ENCODE results near the gene MROH2A. TPM values are rescaled to one million over a fixed set of nuclear protein-coding genes. Genes with fewer than 3 reads are reported as not detected.

MROH2A gene
- total and polyA plus RNA-seq, 9 of the 15 experiments (the other 6 are each of a cell fraction or from before 2014, with no cell fraction given) = 0.03 TPM; not detected in 8

DNA sequence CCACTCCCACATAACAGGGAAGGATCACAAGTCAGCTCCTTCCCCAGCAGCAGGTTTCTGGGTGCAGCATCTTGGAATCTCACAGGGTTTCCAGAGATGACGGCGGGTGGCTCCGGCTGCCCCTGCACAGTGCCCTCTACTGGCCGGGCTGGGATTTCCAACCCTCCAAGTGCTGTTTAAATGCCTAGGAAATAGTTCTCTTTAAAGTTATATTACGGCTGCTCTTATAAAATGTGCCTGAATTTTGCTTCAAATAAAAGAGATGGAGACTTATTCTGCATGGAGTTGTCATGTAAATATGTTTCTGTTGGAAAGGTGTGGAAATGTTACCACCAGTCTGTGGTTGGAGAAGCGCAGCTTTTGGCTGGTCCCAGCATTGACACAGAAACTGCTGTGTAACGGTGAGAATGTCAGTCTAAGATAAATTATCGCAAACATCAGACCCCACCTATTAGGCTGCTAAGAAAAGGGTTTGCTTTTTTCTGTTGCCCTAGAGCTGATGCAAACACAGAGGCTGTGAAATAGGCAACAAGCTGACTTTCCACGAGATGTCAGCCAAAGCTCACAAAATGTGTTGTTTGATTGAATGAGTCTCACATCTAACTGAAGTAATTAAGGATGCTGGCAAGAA, 79.5 kb downstream of the MROH2A start (continued):
- TF ChIP-seq, protein P1, sequence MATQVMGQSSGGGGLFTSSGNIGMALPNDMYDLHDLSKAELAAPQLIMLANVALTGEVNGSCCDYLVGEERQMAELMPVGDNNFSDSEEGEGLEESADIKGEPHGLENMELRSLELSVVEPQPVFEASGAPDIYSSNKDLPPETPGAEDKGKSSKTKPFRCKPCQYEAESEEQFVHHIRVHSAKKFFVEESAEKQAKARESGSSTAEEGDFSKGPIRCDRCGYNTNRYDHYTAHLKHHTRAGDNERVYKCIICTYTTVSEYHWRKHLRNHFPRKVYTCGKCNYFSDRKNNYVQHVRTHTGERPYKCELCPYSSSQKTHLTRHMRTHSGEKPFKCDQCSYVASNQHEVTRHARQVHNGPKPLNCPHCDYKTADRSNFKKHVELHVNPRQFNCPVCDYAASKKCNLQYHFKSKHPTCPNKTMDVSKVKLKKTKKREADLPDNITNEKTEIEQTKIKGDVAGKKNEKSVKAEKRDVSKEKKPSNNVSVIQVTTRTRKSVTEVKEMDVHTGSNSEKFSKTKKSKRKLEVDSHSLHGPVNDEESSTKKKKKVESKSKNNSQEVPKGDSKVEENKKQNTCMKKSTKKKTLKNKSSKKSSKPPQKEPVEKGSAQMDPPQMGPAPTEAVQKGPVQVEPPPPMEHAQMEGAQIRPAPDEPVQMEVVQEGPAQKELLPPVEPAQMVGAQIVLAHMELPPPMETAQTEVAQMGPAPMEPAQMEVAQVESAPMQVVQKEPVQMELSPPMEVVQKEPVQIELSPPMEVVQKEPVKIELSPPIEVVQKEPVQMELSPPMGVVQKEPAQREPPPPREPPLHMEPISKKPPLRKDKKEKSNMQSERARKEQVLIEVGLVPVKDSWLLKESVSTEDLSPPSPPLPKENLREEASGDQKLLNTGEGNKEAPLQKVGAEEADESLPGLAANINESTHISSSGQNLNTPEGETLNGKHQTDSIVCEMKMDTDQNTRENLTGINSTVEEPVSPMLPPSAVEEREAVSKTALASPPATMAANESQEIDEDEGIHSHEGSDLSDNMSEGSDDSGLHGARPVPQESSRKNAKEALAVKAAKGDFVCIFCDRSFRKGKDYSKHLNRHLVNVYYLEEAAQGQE (IDR thresholded peaks at IDR 0.05; ENCODE audit: borderline replicate concordance) = peak; percentile 74; the same call in 1 of the 2 replicates
- TF ChIP-seq, protein P1 (CRISPR knock-in tag; IDR thresholded peaks at IDR 0.05; ENCODE audit: low read depth) = no peak
- TF ChIP-seq YY1 (IDR thresholded peaks at IDR 0.05; ENCODE audit: borderline replicate concordance in 1 of 3, control insufficient read depth in 1 of 3, extremely low read depth in 1 of 3, insufficient read depth in 3 of 3, insufficient read length in 1 of 3, insufficient replicate concordance in 2 of 3, low read depth in 1 of 3, low read length in 2 of 3) (no peak), POLR2H (tag; IDR thresholded peaks at IDR 0.05; ENCODE audit: low read depth) (no peak), HNRNPK (IDR thresholded peaks at IDR 0.05; ENCODE audit: low read depth, low read length, poor library complexity, severe bottlenecking) (no peak), SMARCA4 (IDR thresholded peaks at IDR 0.05) (peak; percentile 83), ZNF79 (CRISPR knock-in tag; IDR thresholded peaks at IDR 0.05; ENCODE audit: low read depth) (no peak), RCOR1 (IDR thresholded peaks at IDR 0.05; ENCODE audit: borderline replicate concordance in 1 of 2, low read depth in 2 of 2, low read length in 2 of 2) (peak in 1 of 2 experiments; percentile 79; a peak in 1 of 4 replicates)
- TF ChIP-seq, protein P2, sequence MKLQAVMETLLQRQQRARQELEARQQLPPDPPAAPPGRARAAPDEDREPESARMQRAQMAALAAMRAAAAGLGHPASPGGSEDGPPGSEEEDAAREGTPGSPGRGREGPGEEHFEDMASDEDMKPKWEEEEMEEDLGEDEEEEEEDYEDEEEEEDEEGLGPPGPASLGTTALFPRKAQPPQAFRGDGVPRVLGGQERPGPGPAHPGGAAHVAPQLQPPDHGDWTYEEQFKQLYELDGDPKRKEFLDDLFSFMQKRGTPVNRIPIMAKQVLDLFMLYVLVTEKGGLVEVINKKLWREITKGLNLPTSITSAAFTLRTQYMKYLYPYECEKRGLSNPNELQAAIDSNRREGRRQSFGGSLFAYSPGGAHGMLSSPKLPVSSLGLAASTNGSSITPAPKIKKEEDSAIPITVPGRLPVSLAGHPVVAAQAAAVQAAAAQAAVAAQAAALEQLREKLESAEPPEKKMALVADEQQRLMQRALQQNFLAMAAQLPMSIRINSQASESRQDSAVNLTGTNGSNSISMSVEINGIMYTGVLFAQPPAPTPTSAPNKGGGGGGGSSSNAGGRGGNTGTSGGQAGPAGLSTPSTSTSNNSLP (IDR thresholded peaks at IDR 0.05; ENCODE audit: borderline replicate concordance, low read depth, low read length) = peak; percentile 89
- TF ChIP-seq, protein P3, sequence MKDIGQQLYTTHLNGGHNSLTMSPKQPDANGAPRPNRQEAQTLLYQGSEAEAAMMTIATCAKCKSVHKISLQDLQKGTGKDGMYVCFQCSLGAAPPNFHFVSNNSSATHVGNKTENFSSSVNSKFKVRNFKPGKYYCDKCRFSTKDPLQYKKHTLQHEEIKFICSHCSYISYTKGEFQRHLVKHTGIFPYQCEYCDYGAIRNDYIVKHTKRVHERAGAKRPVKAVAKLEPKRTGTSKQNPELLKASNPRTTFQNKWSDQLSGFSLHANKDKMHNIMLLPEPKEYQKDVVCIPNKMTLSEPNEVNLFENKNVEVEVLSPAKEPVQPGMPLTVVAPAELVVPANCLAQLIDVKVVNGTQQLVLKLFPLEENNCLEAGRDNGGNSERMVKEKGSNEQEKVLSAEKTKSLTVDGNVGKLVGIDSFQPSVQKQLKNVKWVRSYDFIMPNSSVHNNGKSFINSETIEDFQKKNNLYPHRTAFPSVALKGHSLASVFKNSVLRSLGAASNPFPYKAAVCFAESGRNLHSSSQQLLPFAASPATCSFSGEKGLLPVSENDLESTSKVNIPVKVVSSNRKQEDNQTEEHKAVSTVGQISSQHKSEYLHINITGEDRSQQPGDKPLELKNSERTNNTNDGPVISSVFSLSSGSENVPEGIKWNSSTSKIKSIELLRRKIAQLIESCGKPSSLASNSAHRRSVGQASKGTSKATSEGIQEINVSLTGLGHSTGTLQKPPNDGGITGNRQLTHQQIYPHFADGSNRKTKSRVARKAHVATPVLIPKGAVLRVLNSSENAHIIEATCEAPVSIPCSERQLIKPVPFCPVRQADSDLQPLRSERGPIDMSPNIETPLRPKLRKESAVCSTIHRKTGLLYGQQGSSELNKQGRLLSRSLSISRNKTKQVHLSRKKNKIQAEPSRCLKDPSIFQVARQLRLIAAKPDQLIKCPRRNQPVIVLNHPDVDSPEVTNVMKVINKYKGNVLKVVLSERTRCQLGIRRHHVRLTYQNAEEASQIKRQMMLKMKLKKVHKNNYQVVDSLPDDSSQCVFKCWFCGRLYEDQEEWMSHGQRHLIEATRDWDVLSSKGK (CRISPR knock-in tag; IDR thresholded peaks at IDR 0.05) = no peak
- TF ChIP-seq, protein P4, sequence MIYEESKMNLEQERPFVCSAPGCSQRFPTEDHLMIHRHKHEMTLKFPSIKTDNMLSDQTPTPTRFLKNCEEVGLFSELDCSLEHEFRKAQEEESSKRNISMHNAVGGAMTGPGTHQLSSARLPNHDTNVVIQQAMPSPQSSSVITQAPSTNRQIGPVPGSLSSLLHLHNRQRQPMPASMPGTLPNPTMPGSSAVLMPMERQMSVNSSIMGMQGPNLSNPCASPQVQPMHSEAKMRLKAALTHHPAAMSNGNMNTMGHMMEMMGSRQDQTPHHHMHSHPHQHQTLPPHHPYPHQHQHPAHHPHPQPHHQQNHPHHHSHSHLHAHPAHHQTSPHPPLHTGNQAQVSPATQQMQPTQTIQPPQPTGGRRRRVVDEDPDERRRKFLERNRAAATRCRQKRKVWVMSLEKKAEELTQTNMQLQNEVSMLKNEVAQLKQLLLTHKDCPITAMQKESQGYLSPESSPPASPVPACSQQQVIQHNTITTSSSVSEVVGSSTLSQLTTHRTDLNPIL (CRISPR knock-in tag; IDR thresholded peaks at IDR 0.05) = no peak
